ENCODE data around the gene GCLC.

- TF ChIP-seq SMC3 (conservative IDR thresholded peaks at IDR 0.05; ENCODE audit: poor library complexity) (no peak), MXI1 (conservative IDR thresholded peaks at IDR 0.05; ENCODE audit: poor library complexity, severe bottlenecking) (no peak), CTCF (IDR thresholded peaks at IDR 0.05; ENCODE audit: poor library complexity, severe bottlenecking) (no peak), REST (IDR thresholded peaks at IDR 0.05; ENCODE audit: borderline replicate concordance) (no peak), TAF1 (IDR thresholded peaks at IDR 0.05; ENCODE audit: low read depth) (no peak), POLR2AphosphoS5 (IDR thresholded peaks at IDR 0.05) (no peak), EZH2 (IDR thresholded peaks at IDR 0.05; ENCODE audit: borderline replicate concordance, insufficient read depth, low read length, poor library complexity, severe bottlenecking) (no peak)
These were observed 21.1 kb downstream of the GCLC start for GRCh38 chr6:53523511-53524454.

All from neural cell (in vitro differentiated cells).